ENCODE data around the gene RNF213.
A peak's percentile ranks its signal among the peaks of the same experiment; 100 is the strongest.

The RNF213 gene

DNA sequence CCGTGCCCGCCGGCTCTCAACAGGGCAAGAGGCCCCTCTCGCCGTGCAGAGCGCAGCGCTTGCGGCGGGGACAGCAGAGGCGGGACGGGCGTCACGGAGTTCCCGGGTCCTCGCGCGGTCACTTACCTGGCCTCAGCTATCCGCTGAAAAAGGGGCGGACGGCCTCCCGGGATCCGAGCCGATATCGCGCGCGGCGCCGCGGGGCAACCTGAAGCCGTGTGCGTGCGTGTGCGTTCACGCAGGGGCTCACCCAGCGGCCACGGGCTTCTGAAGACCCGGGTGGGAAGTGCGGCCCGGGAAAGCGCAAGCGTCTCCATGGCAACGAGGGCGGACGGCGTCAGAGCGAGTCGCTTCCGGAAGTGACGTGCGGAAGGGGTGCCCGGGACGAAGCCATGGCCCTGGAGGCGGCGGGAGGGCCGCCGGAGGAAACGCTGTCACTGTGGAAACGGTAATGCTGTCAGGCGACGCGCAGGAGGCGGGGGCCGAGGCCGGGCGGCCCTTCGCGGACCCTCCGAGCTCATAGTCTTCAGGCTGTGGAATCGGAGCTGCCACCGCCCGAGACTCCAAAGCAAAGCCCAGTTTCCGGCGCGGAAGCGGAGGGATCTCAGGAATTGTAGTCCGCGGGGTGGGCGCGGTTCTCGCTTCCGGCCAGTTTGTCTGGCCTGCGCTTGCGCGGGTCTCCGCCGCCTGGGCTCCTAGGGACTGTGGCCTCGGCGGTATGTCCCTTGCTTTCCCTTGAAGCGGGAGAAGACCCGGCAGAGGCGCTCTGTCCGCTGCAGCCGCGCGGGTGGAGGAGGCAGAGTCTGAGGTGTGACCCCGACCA is 154.4 kb downstream of the RNF213 start, which contains the start of gene ENDOV (continued):
- TF ChIP-seq, protein P1, sequence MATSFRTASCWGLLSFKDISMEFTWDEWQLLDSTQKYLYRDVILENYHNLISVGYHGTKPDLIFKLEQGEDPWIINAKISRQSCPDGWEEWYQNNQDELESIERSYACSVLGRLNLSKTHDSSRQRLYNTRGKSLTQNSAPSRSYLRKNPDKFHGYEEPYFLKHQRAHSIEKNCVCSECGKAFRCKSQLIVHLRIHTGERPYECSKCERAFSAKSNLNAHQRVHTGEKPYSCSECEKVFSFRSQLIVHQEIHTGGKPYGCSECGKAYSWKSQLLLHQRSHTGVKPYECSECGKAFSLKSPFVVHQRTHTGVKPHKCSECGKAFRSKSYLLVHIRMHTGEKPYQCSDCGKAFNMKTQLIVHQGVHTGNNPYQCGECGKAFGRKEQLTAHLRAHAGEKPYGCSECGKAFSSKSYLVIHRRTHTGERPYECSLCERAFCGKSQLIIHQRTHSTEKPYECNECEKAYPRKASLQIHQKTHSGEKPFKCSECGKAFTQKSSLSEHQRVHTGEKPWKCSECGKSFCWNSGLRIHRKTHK (tag by site-specific recombination; IDR thresholded peaks at IDR 0.05): no peak
- TF ChIP-seq YY1 (tag by site-specific recombination; IDR thresholded peaks at IDR 0.05): peak; percentile 85

- peaks cover 7 to 30% of the 10 kb centered on the region in 2 experiments; a peak in 2 of 3 replicates for H3K36me3 ChIP-seq (ENCODE audit: control insufficient read depth in 2 of 2, insufficient read depth in 1 of 2, low read length in 2 of 2)
- H3K27ac ChIP-seq (ENCODE audit: extremely low read depth, low read depth, low read length): peak overlapping the region; percentile 82
- TF ChIP-seq ZNF777 (tag by site-specific recombination; IDR thresholded peaks at IDR 0.05; ENCODE audit: borderline replicate concordance) (peak; percentile 20; the same call in 1 of the 2 replicates), AEBP2 (tag by site-specific recombination; IDR thresholded peaks at IDR 0.05; ENCODE audit: borderline replicate concordance) (no peak), ZBTB48 (tag by site-specific recombination; IDR thresholded peaks at IDR 0.05) (peak; percentile 90), SP7 (tag by site-specific recombination; IDR thresholded peaks at IDR 0.05) (no peak)
- ChIA-PET CTCF (interaction anchor here (0.6 to 1.2 kb wide), 3 partner anchors 287 to 566 kb away, joined by 3 to 4 read pairs (median 3); no protein-coding TSS in a partner anchor), POLR2A (interaction anchor here (0.7 to 1.9 kb wide), 4 partner anchors 10 to 840 kb away, joined by 3 to 8 read pairs (median 5); no protein-coding TSS in a partner anchor)
- H3K9me3 ChIP-seq (ENCODE audit: control insufficient read depth, insufficient read depth, low read depth, low read length): no peaks in the 10 kb centered on the region
- H3K4me1 ChIP-seq (ENCODE audit: control insufficient read depth, insufficient read depth, low read length): peaks cover 4% of the 10 kb centered on the region
- H3K4me3 ChIP-seq (ENCODE audit: low read depth, low read length): peak overlapping the region; percentile 89
Measured at GRCh38 chr17:80415626-80416137, 155.0 kb downstream of the RNF213 start.

- peaks cover 7 to 30% of the 10 kb centered on the region in 2 experiments; a peak in 2 of 3 replicates for H3K36me3 ChIP-seq (ENCODE audit: control insufficient read depth in 2 of 2, insufficient read depth in 1 of 2, low read length in 2 of 2)
- TF ChIP-seq, protein P2, sequence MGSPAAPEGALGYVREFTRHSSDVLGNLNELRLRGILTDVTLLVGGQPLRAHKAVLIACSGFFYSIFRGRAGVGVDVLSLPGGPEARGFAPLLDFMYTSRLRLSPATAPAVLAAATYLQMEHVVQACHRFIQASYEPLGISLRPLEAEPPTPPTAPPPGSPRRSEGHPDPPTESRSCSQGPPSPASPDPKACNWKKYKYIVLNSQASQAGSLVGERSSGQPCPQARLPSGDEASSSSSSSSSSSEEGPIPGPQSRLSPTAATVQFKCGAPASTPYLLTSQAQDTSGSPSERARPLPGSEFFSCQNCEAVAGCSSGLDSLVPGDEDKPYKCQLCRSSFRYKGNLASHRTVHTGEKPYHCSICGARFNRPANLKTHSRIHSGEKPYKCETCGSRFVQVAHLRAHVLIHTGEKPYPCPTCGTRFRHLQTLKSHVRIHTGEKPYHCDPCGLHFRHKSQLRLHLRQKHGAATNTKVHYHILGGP (tag by site-specific recombination; IDR thresholded peaks at IDR 0.05): peak; percentile 74
- TF ChIP-seq ZNF366 (tag by site-specific recombination; conservative IDR thresholded peaks at IDR 0.05): peak; percentile 58; the same call in 1 of the 2 replicates
- TF ChIP-seq SCRT2 (tag by site-specific recombination; IDR thresholded peaks at IDR 0.05): peak; percentile 68
- peak; percentile 58; the same call in 1 of the 2 replicates for TF ChIP-seq SCRT1 (tag by site-specific recombination; IDR thresholded peaks at IDR 0.05; ENCODE audit: borderline replicate concordance)
- TF ChIP-seq, protein P3, sequence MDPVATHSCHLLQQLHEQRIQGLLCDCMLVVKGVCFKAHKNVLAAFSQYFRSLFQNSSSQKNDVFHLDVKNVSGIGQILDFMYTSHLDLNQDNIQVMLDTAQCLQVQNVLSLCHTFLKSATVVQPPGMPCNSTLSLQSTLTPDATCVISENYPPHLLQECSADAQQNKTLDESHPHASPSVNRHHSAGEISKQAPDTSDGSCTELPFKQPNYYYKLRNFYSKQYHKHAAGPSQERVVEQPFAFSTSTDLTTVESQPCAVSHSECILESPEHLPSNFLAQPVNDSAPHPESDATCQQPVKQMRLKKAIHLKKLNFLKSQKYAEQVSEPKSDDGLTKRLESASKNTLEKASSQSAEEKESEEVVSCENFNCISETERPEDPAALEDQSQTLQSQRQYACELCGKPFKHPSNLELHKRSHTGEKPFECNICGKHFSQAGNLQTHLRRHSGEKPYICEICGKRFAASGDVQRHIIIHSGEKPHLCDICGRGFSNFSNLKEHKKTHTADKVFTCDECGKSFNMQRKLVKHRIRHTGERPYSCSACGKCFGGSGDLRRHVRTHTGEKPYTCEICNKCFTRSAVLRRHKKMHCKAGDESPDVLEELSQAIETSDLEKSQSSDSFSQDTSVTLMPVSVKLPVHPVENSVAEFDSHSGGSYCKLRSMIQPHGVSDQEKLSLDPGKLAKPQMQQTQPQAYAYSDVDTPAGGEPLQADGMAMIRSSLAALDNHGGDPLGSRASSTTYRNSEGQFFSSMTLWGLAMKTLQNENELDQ (tag by site-specific recombination; IDR thresholded peaks at IDR 0.05; ENCODE audit: low read depth): no peak
- H3K4me1 ChIP-seq (ENCODE audit: control insufficient read depth, insufficient read depth, low read length): peaks cover 4% of the 10 kb centered on the region
- no peak overlapping the region for H3K27ac ChIP-seq (ENCODE audit: extremely low read depth, low read depth, low read length)
- H3K9me3 ChIP-seq (ENCODE audit: control insufficient read depth, insufficient read depth, low read depth, low read length): no peaks in the 10 kb centered on the region
- ChIA-PET CTCF (interaction anchor here (0.7 to 1.2 kb wide), 2 partner anchors 286 to 565 kb away, joined by 3 to 4 read pairs; no protein-coding TSS in a partner anchor), POLR2A (interaction anchor here (0.7 to 1.9 kb wide), 3 partner anchors 9 to 839 kb away, joined by 3 to 8 read pairs (median 6); no protein-coding TSS in a partner anchor)
- no peak overlapping the region; the same call in 1 of the 2 replicates for H3K4me3 ChIP-seq (ENCODE audit: low read depth, low read length)
Measured at GRCh38 chr17:80416260-80416939, 155.7 kb downstream of the RNF213 start.

Measured in HEK293 (cell line).